Fibroblast of skin of left quadriceps (primary cell): ENCODE measurements around the gene SHLD1.
"Not testable (repeated sequence)": the region's sequence is repeated elsewhere in the genome, so short reads cannot be mapped to it uniquely, and the experiment has no call there.

Experiments used
- DNase-seq, 2 experiments: peaks; one replicate each; pipeline ENCODE4 v3.0.0-alpha.2; 2013; ENCODE audit warnings: low read depth in 2 of 2

SHLD1 gene

GRCh38 chr20:5735845-5736510 lies 14.2 kb upstream of the SHLD1 start:
- DNase-seq, result no peak

- DNase-seq, result no peak
These were observed 12.6 kb upstream of the SHLD1 start for GRCh38 chr20:5737619-5737953.

GRCh38 chr20:5737966-5738365 lies 12.2 kb upstream of the SHLD1 start:
- no peak for DNase-seq

- DNase-seq, result not testable (repeated sequence)
These were observed 9.6 kb upstream of the SHLD1 start for GRCh38 chr20:5740643-5741042.

GRCh38 chr20:5741089-5741488 lies 9.1 kb upstream of the SHLD1 start:
- no peak for DNase-seq

- no peak for DNase-seq
These were observed 8.2 kb upstream of the SHLD1 start for GRCh38 chr20:5742041-5742440.

GRCh38 chr20:5745416-5746030 lies 4.7 kb upstream of the SHLD1 start:
- DNase-seq, result no peak

- no peak for DNase-seq
These were observed 4.1 kb upstream of the SHLD1 start for GRCh38 chr20:5746064-5746463.

- no peak for DNase-seq
These were observed 2.0 kb upstream of the SHLD1 start for GRCh38 chr20:5748246-5748645.

GRCh38 chr20:5749512-5749951 lies 669 bp upstream of the SHLD1 start:
- DNase-seq, result not testable (repeated sequence)

GRCh38 chr20:5751856-5752255 lies 1.7 kb downstream of the SHLD1 start:
- DNase-seq, result no peak

- no peak for DNase-seq
These were observed 3.6 kb downstream of the SHLD1 start for GRCh38 chr20:5753814-5754213.

- DNase-seq, result no peak
These were observed 7.7 kb downstream of the SHLD1 start for GRCh38 chr20:5757949-5758348.

GRCh38 chr20:5766085-5766764 lies 16.0 kb downstream of the SHLD1 start:
- no peak for DNase-seq

GRCh38 chr20:5767493-5768098 lies 17.4 kb downstream of the SHLD1 start:
- no peak for DNase-seq

- DNase-seq, result peak in 1 of 2 experiments; percentile 42
These were observed 20.2 kb downstream of the SHLD1 start for GRCh38 chr20:5770231-5770986.

- no peak for DNase-seq
These were observed 20.8 kb downstream of the SHLD1 start for GRCh38 chr20:5770987-5771318.

- DNase-seq, result no peak
These were observed 22.5 kb downstream of the SHLD1 start for GRCh38 chr20:5772704-5773103.

GRCh38 chr20:5773589-5773988 lies 23.4 kb downstream of the SHLD1 start:
- no peak for DNase-seq

GRCh38 chr20:5776077-5776476 lies 25.9 kb downstream of the SHLD1 start:
- DNase-seq, result no peak

GRCh38 chr20:5779071-5779900 lies 29.1 kb downstream of the SHLD1 start:
- DNase-seq, result no peak
